Measurements from ENCODE around the gene WAPL.
A peak's percentile ranks its signal among the peaks of the same experiment; 100 is the strongest.

WAPL gene

DNA sequence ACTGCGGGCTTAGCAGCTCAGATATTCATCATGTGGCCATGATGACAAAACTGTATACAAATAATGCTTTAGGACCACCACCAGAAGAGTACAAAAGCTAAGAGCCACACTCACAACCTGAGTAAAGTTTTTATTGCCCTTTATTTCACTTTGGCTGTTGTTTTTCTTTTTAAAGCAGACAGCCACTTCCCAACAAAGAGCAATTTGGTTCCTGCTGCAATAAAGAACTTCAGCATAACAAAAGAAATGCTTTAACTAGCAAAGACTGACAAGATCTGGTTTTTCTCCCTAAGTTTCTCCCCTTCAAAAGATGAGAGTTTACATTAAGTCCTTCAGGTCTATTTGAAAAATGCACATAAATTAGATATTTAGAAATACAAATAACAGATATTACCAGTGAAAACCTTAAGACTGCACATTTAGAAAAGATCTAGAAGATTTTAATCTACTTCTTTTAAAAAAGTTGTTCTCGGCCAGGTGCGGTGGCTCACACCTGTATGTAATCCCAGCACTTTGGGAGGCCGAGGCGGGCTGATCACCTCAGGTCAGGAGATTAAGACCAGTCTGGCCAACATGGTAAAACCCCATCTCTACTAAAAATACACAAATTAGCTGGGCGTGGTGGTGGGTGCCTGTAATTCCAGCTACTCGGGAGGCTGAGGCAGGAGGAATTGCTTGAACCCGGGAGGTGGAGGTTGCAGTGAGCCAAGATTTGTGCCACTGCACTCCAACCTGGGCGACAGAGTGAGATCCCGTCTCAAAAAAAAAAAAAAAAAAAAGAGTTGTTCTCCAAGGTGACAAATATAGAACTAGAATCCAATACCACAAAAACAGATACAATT is 59.4 kb downstream of the WAPL start:
- DNase-seq (ENCODE audit: low spot score) = no peak

DNA sequence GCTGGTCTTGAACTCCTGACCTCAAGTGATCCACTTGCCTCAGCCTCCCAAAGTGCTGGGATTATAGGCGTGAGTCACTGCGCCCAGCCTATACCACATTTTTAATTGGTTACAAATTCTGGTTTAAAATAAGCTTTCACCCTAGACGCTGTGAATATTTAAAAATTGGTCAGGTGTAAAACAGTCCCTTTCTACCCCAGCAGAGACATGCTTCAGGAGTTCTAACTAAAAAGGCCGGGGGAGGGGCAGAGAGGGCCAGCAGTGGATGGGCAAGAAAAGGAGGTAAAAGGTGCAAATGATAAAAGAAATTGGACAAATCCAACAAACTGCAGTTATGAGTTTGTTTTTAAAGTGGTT is 70.0 kb downstream of the WAPL start:
- no peak for DNase-seq (ENCODE audit: low spot score)

GRCh38 chr10:86450806-86451603 is 70.6 kb downstream of the WAPL start:
- no peak for DNase-seq (ENCODE audit: low spot score)

DNA sequence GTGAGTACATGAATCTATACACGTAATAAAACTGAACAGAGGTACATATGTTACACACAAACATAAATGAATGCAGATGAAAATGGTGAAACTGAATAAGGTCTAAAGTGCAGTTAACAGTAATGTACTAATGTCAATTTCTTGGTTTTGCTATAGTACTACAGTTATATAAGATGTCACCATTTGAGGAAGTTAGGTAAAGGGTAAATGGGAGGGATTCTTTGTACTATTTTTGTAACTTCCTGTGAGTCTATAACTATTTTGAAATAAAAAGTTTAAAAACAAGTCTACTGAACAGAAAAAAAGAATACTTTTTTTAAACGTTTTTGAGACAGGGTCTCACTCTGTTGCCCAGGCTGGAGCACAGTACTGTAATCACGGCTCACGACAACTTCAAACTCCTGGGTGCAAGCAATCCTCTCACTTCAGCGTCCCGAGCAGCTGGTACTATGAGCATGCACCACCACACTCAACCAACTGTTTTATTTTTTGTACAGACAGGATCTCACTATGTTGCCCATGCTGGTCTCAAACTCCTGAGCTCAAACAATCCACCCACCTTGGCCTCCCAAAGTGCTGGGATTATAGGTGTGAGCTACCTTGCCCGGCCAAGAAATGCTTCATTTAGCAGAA is 71.5 kb downstream of the WAPL start:
- DNase-seq (ENCODE audit: low spot score) = no peak

- DNase-seq (ENCODE audit: low spot score) = no peak
Measured at GRCh38 chr10:86447432-86447831, 74.2 kb downstream of the WAPL start.

- DNase-seq (ENCODE audit: low spot score) = no peak
Measured at GRCh38 chr10:86446987-86447386, 74.6 kb downstream of the WAPL start.

- no peak for DNase-seq (ENCODE audit: low spot score)
Measured at GRCh38 chr10:86446440-86446839, 75.2 kb downstream of the WAPL start.

- no peak for DNase-seq (ENCODE audit: low spot score)
Measured at GRCh38 chr10:86443936-86444335, 77.7 kb downstream of the WAPL start.

DNA sequence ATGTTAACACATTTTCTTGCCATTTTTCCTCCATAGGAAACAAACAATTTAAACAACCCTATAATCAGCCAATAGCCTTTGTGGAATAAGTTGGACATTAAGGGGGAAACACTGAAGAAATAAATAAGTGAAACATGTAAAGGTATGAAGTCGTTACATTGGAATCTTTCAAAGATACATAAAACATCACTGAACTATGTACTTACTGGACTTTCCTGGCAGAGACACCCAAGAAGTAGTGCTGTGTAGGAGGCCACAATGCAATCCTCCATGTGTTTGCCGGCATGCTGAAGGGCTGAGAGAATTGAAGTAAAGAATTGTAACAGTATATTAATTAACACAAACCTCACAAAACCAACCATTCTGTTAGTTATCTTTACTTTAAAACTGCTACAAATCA is 78.5 kb downstream of the WAPL start:
- no peak for DNase-seq (ENCODE audit: low spot score)

DNA sequence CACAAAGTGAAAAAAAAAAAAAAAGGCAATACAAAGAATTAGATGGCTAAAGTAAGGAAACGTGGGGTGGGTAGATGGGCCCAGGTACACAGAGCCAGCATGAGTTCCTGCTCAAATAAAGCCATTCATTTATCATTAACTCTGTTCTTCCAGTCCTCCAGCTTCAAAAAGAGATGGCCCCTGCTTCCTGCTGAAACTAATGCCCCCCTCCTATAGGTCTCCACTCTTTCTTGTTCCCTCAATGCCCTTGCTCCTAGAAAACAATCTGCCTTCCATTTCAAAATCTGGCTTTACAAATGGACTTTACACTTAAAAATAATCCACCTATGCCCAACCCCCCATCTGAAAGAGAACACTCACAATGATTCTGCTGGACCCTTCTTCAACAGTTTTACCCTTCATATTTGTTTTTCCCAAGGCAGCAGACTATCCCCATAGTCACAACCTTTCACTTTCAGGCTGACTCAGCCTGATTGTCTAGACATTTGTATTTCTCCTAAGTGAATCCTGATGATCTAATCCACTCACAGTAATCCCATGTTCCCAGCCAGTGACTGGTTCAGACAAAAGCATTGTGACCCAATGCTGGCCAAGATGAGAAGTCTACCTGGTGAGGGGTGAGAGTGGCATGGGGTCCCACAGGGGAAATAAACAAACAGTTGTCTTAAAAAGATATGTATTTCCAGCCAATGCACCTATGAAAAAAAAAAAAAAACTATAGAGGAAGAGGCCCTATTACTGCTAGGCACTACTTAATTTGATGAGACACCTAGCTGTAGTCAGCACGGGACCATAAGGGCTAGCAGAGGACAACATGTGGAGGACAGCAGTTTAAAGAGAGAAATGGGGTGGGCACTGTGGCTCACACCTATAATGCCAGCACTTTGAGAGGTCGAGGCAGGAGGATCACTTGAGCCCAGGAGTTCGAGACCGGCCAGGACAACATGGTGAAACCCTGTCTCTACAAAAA is 80.4 kb downstream of the WAPL start:
- DNase-seq (ENCODE audit: low spot score) = no peak

- DNase-seq (ENCODE audit: low spot score) = no peak
Measured at GRCh38 chr10:86439544-86439943, 82.0 kb downstream of the WAPL start.

- DNase-seq (ENCODE audit: low spot score) = no peak
Measured at GRCh38 chr10:86438091-86438749, 83.4 kb downstream of the WAPL start.

DNA sequence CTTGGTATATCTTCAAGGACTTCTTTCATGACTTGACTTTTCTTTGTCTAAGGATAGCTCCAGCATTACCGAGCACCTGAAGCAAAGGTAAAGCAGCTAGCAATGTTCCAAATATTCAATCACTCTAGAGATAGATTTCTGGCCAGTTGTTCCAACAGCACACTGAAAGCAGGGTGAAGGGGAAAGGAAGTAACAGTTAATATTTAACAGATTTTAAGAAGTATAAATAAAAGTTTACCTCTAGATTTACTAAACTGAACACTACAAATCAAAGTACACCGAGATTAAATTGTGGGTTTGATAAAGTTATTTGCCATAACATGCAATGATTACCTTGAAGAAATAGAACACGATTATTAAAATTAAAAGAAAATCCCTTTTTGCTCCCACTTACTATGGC is 84.1 kb downstream of the WAPL start:
- DNase-seq (ENCODE audit: low spot score) = no peak

DNA sequence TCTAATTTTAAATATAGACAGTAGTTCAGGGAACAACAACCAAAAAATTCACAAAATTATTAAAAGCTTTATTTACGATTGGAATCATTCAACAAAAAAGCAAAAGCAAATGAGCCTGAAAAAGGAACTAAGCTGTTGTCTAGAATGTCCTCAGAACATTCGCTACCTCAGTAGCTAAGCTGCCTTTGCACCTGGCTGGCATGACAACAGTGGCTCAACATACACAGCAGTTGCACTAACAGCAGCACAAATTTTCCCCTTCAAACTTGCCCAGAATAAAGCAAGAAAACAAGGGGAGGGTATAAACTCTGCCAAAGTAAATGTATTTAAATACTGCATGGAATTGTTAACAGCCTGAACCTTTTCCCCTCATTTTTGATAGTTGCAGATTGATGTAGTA is 84.6 kb downstream of the WAPL start:
- DNase-seq (ENCODE audit: low spot score) = no peak

GRCh38 chr10:86434656-86435055 is 86.9 kb downstream of the WAPL start:
- no peak for DNase-seq (ENCODE audit: low spot score)

DNA sequence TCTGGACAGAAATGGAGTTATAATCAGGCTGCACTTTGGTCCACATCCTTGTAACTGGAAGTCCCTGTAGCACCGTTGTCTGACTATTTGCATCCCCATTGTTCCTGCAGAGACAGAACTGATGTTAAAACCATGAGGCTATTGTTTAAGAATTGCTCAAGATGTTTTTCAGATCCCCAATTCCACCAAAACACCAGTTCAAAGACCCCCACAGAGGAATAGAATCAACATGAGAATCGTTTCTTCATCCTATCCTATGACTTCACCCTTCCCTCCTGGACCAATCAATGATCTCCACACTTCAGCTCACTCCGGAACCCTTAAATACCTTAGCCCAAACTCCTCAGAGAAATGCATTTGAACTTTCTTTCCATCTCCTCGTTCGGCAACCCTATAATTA is 97.9 kb downstream of the WAPL start:
- DNase-seq (ENCODE audit: low spot score) = no peak

DNA sequence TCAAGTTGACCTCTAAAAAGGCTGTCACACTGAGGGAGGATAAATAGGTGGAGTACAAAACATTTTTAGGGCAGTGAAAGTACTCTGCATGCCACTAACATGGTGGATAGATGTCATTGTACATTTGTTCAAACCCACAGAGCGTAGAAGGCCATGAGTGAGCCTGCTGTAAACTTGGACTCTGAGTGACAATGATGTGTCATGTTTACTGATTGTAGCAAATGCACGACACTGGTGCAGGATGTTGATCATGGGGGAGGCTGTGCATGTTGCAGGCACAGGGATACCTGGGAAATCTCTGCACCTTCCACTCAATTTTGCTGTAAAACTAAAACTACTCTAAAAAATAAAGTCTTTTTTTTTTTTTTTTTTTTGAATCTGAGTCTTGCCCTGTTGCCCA is 102.5 kb downstream of the WAPL start:
- DNase-seq (ENCODE audit: low spot score) = no peak

- no peak for DNase-seq (ENCODE audit: low spot score)
Measured at GRCh38 chr10:86415583-86415982, 106.0 kb downstream of the WAPL start.

DNA sequence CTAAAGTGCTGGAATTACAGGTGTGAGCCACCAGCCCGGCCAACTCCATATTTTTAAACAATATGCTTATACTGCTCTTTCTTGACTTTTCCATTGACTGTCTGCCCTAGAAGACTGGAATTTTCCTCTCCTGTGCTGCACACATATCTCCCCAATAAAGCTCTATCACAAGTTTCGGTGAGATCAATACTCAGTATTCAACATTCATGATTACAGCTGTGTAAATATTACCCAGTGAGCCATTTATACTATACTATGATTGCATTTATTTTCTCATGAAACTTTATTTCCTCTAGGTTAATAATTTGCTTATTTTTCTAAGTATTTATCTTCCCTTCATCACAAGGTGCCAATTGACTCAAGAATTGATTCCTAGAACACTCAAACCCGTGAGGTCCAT is 106.5 kb downstream of the WAPL start:
- DNase-seq (ENCODE audit: low spot score) = no peak

DNA sequence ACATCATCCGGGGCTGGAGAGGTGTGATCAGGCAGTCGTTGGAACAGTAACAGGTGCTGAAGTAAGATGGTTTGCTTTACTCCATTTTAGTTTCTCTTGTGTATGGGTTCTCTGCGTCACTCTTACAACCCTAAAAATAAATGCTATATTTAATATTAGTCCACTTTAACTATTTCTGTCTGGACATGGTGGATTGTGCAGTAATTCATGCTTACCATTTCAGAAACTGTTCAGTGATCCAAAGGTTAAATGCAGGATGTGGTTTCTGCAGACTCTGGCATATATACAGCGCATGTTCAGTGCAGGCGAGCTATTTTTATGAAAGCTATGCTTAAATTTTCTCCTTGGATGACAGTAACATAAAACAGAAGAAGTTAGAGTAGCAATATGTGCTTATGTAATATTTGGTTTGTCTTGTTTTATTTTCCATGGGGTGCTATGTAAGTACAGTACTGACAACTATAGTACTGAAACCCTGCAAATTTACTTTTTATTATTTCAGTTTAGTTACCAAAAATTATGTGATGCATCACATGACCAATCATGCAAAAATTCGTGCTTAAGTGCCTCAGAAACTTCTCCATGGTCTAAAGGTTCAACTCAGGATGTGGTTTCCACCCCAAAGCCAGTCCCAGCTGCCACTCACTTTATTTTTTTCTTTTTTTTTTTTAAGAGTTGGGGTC is 108.4 kb downstream of the WAPL start:
- peak; percentile 55 for DNase-seq (ENCODE audit: low spot score)

All from CD4-positive, alpha-beta T cell treated with Interleukin-6 at 100 ng/mL for 8 hours (primary cell).